Chondrocyte (in vitro differentiated cells): ENCODE results near the gene STK10. TPM values are rescaled to one million over a fixed set of nuclear protein-coding genes. Genes with fewer than 3 reads are reported as not detected.

ENCODE experiments used
- DNase-seq: peaks from one replicate; pipeline ENCODE4 v3.0.0; 2021; ENCODE audit warnings: mixed read lengths, low spot score
- H3K27ac Mint-ChIP-seq: one replicate; pipeline ENCODE4 v1.8.0; 2021; ENCODE audit warnings: mild to moderate bottlenecking, moderate library complexity, mixed read lengths; ENCODE audit not compliant: unreplicated experiment
- H3K27me3 Mint-ChIP-seq: 2 replicates; pipeline ENCODE4 v1.8.0; 2021; ENCODE audit warnings: low read depth, mixed read lengths
- H3K36me3 Mint-ChIP-seq: 2 replicates; pipeline ENCODE4 v1.8.0; 2021; ENCODE audit warnings: low read depth, mixed read lengths
- H3K4me1 Mint-ChIP-seq: 2 replicates; pipeline ENCODE4 v1.8.0; 2021; ENCODE audit warnings: low read depth, mild to moderate bottlenecking, mixed read lengths
- H3K4me3 Mint-ChIP-seq: one replicate; pipeline ENCODE4 v1.8.0; 2021; ENCODE audit warnings: mild to moderate bottlenecking, moderate library complexity, mixed read lengths; ENCODE audit not compliant: unreplicated experiment
- H3K9me3 Mint-ChIP-seq: 2 replicates; pipeline ENCODE4 v1.8.0; 2021; ENCODE audit warnings: low read depth, mixed read lengths
- CTCF ChIP-seq: fragments of 200-600 bp; sonication (generic); IDR thresholded peaks from 2 replicates; pipeline ENCODE4 v1.5.0; 2021; ENCODE audit warnings: antibody characterized with exemption, mild to moderate bottlenecking, moderate library complexity
- total RNA-seq: library from RNA; stranded (reverse); gene quantifications from 3 replicates; pipeline ENCODE4 v1.2.1, GENCODE V29; 2021

Gene STK10
- total RNA-seq, 1 donor from 2014 or later = 45.9 TPM

- no peak overlapping the region for H3K4me3 Mint-ChIP-seq
- TF ChIP-seq CTCF = no peak
- H3K27me3 Mint-ChIP-seq = no peaks in the 10 kb centered on the region
- peaks cover 41% of the 10 kb centered on the region for H3K36me3 Mint-ChIP-seq
- no peak overlapping the region for H3K27ac Mint-ChIP-seq
- no peaks in the 10 kb centered on the region for H3K9me3 Mint-ChIP-seq
- no peak for DNase-seq
- H3K4me1 Mint-ChIP-seq = peaks cover 10% of the 10 kb centered on the region
Measured at GRCh38 chr5:172064766-172065165, 123.3 kb downstream of the STK10 start.

- H3K27ac Mint-ChIP-seq = no peak overlapping the region
- DNase-seq = no peak
Measured at GRCh38 chr5:172064358-172064757, 123.7 kb downstream of the STK10 start.

GRCh38 chr5:172063463-172064235 is 124.4 kb downstream of the STK10 start:
- no peak overlapping the region for H3K27ac Mint-ChIP-seq
- peaks cover 41% of the 10 kb centered on the region for H3K36me3 Mint-ChIP-seq
- no peak overlapping the region for H3K4me3 Mint-ChIP-seq
- no peak for TF ChIP-seq CTCF
- H3K27me3 Mint-ChIP-seq = no peaks in the 10 kb centered on the region
- DNase-seq = no peak
- H3K9me3 Mint-ChIP-seq = no peaks in the 10 kb centered on the region
- peaks cover 10% of the 10 kb centered on the region for H3K4me1 Mint-ChIP-seq

More at GRCh38 chr5:172064358-172064757, 123.7 kb downstream of the STK10 start:
- H3K4me3 Mint-ChIP-seq = no peak overlapping the region
- peaks cover 41% of the 10 kb centered on the region for H3K36me3 Mint-ChIP-seq
- H3K9me3 Mint-ChIP-seq = no peaks in the 10 kb centered on the region
- TF ChIP-seq CTCF = no peak
- H3K4me1 Mint-ChIP-seq = peaks cover 10% of the 10 kb centered on the region
- no peaks in the 10 kb centered on the region for H3K27me3 Mint-ChIP-seq

GRCh38 chr5:172059661-172060100 is 128.3 kb downstream of the STK10 start:
- Mint-ChIP-seq H3K9me3 (no peaks in the 10 kb centered on the region), H3K36me3 (peaks cover 46% of the 10 kb centered on the region), H3K4me1 (no peaks in the 10 kb centered on the region), H3K27me3 (no peaks in the 10 kb centered on the region), H3K27ac (no peak overlapping the region), H3K4me3 (no peak overlapping the region)
- no peak for DNase-seq
- peak; percentile 81 for TF ChIP-seq CTCF

- no peak overlapping the region for H3K4me3 Mint-ChIP-seq
- no peaks in the 10 kb centered on the region for H3K4me1 Mint-ChIP-seq
- no peaks in the 10 kb centered on the region for H3K9me3 Mint-ChIP-seq
- no peak overlapping the region for H3K27ac Mint-ChIP-seq
- H3K36me3 Mint-ChIP-seq = peaks cover 34% of the 10 kb centered on the region
- no peak for DNase-seq
- TF ChIP-seq CTCF = no peak
- H3K27me3 Mint-ChIP-seq = no peaks in the 10 kb centered on the region
Measured at GRCh38 chr5:172058088-172058487, 129.9 kb downstream of the STK10 start.
